ENCODE measurements around the gene KIF5A. TPM values are rescaled to one million over a fixed set of nuclear protein-coding genes. Genes with fewer than 3 reads are reported as not detected.

Gene KIF5A
- total RNA-seq, 1 experiment from 2014 or later = 3.0 TPM

- Histone ChIP-seq H3K36me3 (ENCODE audit: control insufficient read depth, insufficient read depth, low read length) (peaks cover 14% of the 10 kb centered on the region), H3K27ac (ENCODE audit: low read length) (no peak overlapping the region), H3K27me3 (ENCODE audit: control insufficient read depth, insufficient read depth, low read length) (no peaks in the 10 kb centered on the region), H3K4me1 (ENCODE audit: control insufficient read depth, insufficient read depth, low read length) (peaks cover 25% of the 10 kb centered on the region), H3K4me3 (ENCODE audit: low read depth in 2 of 2, low read length in 2 of 2) (no peak overlapping the region), H3K9me3 (ENCODE audit: control insufficient read depth, insufficient read depth, low read depth, low read length) (no peaks in the 10 kb centered on the region)
- intact Hi-C loops (cut with micrococcal nuclease; ENCODE audit: unreplicated experiment) (no loop called here), in situ Hi-C loops (cut with HindIII; ENCODE audit: low pct_unique_long_range_greater_than_20kb, low sequenced_read_pairs) (no loop called here)
- POLR2A ChIA-PET = interaction anchor here (0.7 kb wide), 1 partner anchor 275 kb away, joined by 3 read pairs; no protein-coding TSS in a partner anchor
- DNase-seq (ENCODE audit: low read depth, low spot score) (no peak), ATAC-seq (no peak)
- CTCF ChIA-PET = no interaction called here
- TF ChIP-seq POLR2AphosphoS5 (IDR thresholded peaks at IDR 0.05; ENCODE audit: low read depth, low read length) = no peak
- no peak for TF ChIP-seq TCF7L2 (IDR thresholded peaks at IDR 0.05; ENCODE audit: low read depth, low read length)
- TF ChIP-seq REST (IDR thresholded peaks at IDR 0.05; ENCODE audit: insufficient read depth in 1 of 2, low read depth in 2 of 2, low read length in 1 of 2) = no peak
- TF ChIP-seq SIN3A (IDR thresholded peaks at IDR 0.05; ENCODE audit: borderline replicate concordance, insufficient read depth, low read depth, low read length) = no peak
- no peak for TF ChIP-seq CTCF (IDR thresholded peaks at IDR 0.05)
- TSS peak; percentile 12 for BruUV-seq (replicated peaks)
Measured at GRCh38 chr12:57526477-57527126, 23.2 kb upstream of the KIF5A start.

- in situ Hi-C loops (cut with HindIII; ENCODE audit: low pct_unique_long_range_greater_than_20kb, low sequenced_read_pairs) = no loop called here
Measured at GRCh38 chr12:57527184-57527583, 22.7 kb upstream of the KIF5A start.

GRCh38 chr12:57528176-57528575 is 21.7 kb upstream of the KIF5A start:
- Histone ChIP-seq H3K4me1 (ENCODE audit: control insufficient read depth, insufficient read depth, low read length) (peaks cover 19% of the 10 kb centered on the region), H3K4me3 (ENCODE audit: low read depth in 2 of 2, low read length in 2 of 2) (no peak overlapping the region), H3K27ac (ENCODE audit: low read length) (no peak overlapping the region), H3K9me3 (ENCODE audit: control insufficient read depth, insufficient read depth, low read depth, low read length) (no peaks in the 10 kb centered on the region), H3K27me3 (ENCODE audit: control insufficient read depth, insufficient read depth, low read length) (no peaks in the 10 kb centered on the region), H3K36me3 (ENCODE audit: control insufficient read depth, insufficient read depth, low read length) (peaks cover 14% of the 10 kb centered on the region)
- DNase-seq (ENCODE audit: low read depth, low spot score) (no peak), ATAC-seq (no peak)
- ChIA-PET POLR2A (no interaction called here), CTCF (no interaction called here)
- in situ Hi-C loops (cut with HindIII; ENCODE audit: low pct_unique_long_range_greater_than_20kb, low sequenced_read_pairs) = no loop called here
- intact Hi-C loops (cut with micrococcal nuclease; ENCODE audit: unreplicated experiment) = no loop called here
- BruUV-seq (replicated peaks) = no TSS peak
- TF ChIP-seq CTCF (IDR thresholded peaks at IDR 0.05) (no peak), TCF7L2 (IDR thresholded peaks at IDR 0.05; ENCODE audit: low read depth, low read length) (no peak), REST (IDR thresholded peaks at IDR 0.05; ENCODE audit: insufficient read depth in 1 of 2, low read depth in 2 of 2, low read length in 1 of 2) (no peak), POLR2AphosphoS5 (IDR thresholded peaks at IDR 0.05; ENCODE audit: low read depth, low read length) (no peak), SIN3A (IDR thresholded peaks at IDR 0.05; ENCODE audit: borderline replicate concordance, insufficient read depth, low read depth, low read length) (no peak)

More at GRCh38 chr12:57527184-57527583, 22.7 kb upstream of the KIF5A start:
- Histone ChIP-seq H3K27me3 (ENCODE audit: control insufficient read depth, insufficient read depth, low read length) (no peaks in the 10 kb centered on the region), H3K27ac (ENCODE audit: low read length) (no peak overlapping the region), H3K4me3 (ENCODE audit: low read depth in 2 of 2, low read length in 2 of 2) (no peak overlapping the region), H3K36me3 (ENCODE audit: control insufficient read depth, insufficient read depth, low read length) (peaks cover 15% of the 10 kb centered on the region), H3K4me1 (ENCODE audit: control insufficient read depth, insufficient read depth, low read length) (peaks cover 19% of the 10 kb centered on the region), H3K9me3 (ENCODE audit: control insufficient read depth, insufficient read depth, low read depth, low read length) (no peaks in the 10 kb centered on the region)
- ATAC-seq (no peak), DNase-seq (ENCODE audit: low read depth, low spot score) (no peak)
- BruUV-seq (replicated peaks) = no TSS peak
- no peak for TF ChIP-seq SIN3A (IDR thresholded peaks at IDR 0.05; ENCODE audit: borderline replicate concordance, insufficient read depth, low read depth, low read length)
- POLR2A ChIA-PET = interaction anchor here (0.7 kb wide), 1 partner anchor 274 kb away, joined by 3 read pairs; no protein-coding TSS in a partner anchor
- CTCF ChIA-PET = no interaction called here
- intact Hi-C loops (cut with micrococcal nuclease; ENCODE audit: unreplicated experiment) = no loop called here
